HL-60 (cell line): Measurements from ENCODE around the gene LHFPL6.

Experiments
- DNase-seq, 2 experiments: peaks; one replicate each; pipeline ENCODE4 v3.0.0-alpha.2; 2010 to 2020; ENCODE audit warnings: low read depth in 1 of 2, low spot score in 1 of 2
- H3K27ac ChIP-seq: fragments of 250-450 bp; sonication (Bioruptor Pico); replicated peaks from 2 replicates; pipeline ENCODE4 v1.5.1; 2020; ENCODE audit warnings: mild to moderate bottlenecking, moderate library complexity
- H3K27me3 ChIP-seq: fragments of 250-450 bp; sonication (Bioruptor Pico); 2 replicates; pipeline ENCODE4 v1.5.1; 2021; ENCODE audit warnings: mild to moderate bottlenecking, moderate library complexity; ENCODE audit not compliant: insufficient read depth, poor library complexity, severe bottlenecking
- H3K4me3 ChIP-seq: replicated peaks from 2 replicates; pipeline ENCODE4 v1.5.1; 2011; ENCODE audit warnings: mild to moderate bottlenecking, control low read depth, low read length; ENCODE audit not compliant: insufficient read depth
- CTCF ChIP-seq: IDR thresholded peaks from one replicate; pipeline ENCODE4 v1.5.1; 2011; ENCODE audit warnings: low read length, control low read depth, inconsistent platforms; ENCODE audit not compliant: insufficient read depth
- GABPA ChIP-seq: IDR thresholded peaks from 2 replicates; pipeline ENCODE4 v1.6.1; 2012; ENCODE audit warnings: low read depth
- POLR2AphosphoS5 ChIP-seq: IDR thresholded peaks from 2 replicates; pipeline ENCODE4 v1.6.1; 2012; ENCODE audit warnings: low read depth
- REST ChIP-seq: IDR thresholded peaks from 2 replicates; pipeline ENCODE4 v1.6.1; 2012; ENCODE audit warnings: low read depth; ENCODE audit not compliant: insufficient replicate concordance
- SPI1 ChIP-seq: IDR thresholded peaks from 2 replicates; pipeline ENCODE4 v1.6.1; 2012; ENCODE audit warnings: low read depth, mild to moderate bottlenecking, borderline replicate concordance

LHFPL6 gene

GRCh38 chr13:39369161-39369890, 233.7 kb downstream of the LHFPL6 start:
- no peak overlapping the region for H3K4me3 ChIP-seq
- no peak overlapping the region for H3K27ac ChIP-seq
- no peaks in the 10 kb centered on the region for H3K27me3 ChIP-seq
- no peak for TF ChIP-seq CTCF
- no peak for TF ChIP-seq GABPA
- TF ChIP-seq POLR2AphosphoS5 = no peak
- TF ChIP-seq SPI1 = no peak
- TF ChIP-seq REST = no peak
- no peak for DNase-seq

GRCh38 chr13:39365879-39366278, 237.1 kb downstream of the LHFPL6 start:
- TF ChIP-seq POLR2AphosphoS5 (no peak), REST (no peak), SPI1 (no peak)
- Histone ChIP-seq H3K4me3 (no peak overlapping the region), H3K27ac (no peak overlapping the region), H3K27me3 (peaks cover 3% of the 10 kb centered on the region)
- DNase-seq = no peak

GRCh38 chr13:39364947-39365468, 238.0 kb downstream of the LHFPL6 start:
- Histone ChIP-seq H3K27ac (no peak overlapping the region), H3K4me3 (no peak overlapping the region), H3K27me3 (peaks cover 3% of the 10 kb centered on the region)
- DNase-seq = no peak
- TF ChIP-seq GABPA (no peak), SPI1 (no peak), REST (no peak), CTCF (no peak), POLR2AphosphoS5 (no peak)
